Astrocyte of the hippocampus (primary cell): ENCODE results near the gene TMEM108.

Source experiments
- DNase-seq: peaks from one replicate; pipeline ENCODE4 v3.0.0; 2011; ENCODE audit warnings: low read depth, low spot score

The TMEM108 gene

DNA sequence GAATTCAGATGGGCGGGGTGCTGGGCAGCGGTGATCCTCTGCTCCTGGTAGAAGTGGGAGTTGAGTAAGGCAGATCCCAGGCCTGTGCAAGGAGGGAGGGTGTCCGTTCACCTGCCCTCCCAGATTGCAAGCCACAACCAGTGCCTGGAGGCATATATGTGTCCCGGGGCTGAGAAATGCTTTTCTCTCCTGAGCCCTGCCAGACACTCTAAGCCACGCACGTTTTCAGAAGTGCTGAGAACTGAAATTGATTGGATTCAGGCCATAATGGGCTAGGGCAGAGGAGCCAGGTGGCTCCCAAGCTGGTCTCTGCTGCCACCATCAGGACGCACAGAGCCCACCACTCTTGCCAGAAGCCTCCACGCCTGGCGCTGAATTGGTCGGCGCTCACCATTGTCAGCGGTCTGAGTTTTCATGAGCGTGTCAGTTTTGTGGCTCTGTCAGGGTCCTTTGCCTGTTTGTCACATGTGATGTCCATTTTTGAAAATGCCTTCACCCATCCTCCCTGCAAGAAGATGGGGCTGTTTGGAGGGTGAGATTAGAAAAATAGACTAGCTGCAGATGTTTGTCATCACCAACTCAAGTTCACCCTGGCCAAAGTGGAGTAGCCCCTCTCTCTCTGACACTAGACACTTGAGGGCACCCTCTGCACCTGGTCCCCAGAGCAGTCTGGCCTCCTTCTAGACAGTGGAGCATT, 346.3 kb downstream of the TMEM108 start:
- DNase-seq, result peak; percentile 87

DNA sequence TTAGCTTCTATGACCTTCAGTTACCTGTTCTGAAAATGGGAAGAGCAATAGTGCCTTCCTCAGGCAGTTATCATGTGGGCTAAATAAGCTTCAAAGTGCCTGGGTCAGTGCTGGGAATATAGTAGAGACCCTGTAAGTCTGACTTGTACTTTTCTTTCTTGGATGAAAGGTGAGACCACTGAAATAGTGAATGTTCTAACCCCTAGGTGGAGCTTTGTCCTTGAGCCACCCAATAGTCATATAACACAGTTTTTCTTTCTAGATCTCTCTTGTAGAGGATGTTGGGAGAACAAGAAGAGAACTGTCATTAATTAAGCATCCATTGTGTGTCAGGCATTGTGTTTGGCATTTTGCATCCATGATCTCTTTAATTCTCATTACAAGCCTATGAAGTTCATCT, 348.7 kb downstream of the TMEM108 start:
- DNase-seq, result no peak

DNA sequence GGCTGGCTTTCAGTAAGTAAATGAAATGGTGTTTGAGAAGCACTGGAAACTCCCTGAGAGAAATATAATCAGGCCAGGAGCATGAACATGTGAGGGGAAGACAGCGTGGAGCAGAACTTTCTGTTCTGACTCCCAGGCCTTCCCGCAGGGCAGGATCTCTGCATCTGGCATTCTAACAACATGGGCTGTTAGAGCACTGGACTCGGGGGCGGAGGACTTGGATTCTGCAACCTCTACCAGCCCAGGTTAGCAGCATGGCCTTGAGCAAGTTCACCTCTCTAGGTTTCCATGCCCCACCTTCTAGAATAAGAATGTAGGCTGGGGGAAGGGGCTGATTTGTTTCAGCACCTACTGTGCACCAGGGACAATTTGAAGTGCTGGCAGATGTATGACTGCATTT, 349.1 kb downstream of the TMEM108 start:
- DNase-seq, result no peak

DNA sequence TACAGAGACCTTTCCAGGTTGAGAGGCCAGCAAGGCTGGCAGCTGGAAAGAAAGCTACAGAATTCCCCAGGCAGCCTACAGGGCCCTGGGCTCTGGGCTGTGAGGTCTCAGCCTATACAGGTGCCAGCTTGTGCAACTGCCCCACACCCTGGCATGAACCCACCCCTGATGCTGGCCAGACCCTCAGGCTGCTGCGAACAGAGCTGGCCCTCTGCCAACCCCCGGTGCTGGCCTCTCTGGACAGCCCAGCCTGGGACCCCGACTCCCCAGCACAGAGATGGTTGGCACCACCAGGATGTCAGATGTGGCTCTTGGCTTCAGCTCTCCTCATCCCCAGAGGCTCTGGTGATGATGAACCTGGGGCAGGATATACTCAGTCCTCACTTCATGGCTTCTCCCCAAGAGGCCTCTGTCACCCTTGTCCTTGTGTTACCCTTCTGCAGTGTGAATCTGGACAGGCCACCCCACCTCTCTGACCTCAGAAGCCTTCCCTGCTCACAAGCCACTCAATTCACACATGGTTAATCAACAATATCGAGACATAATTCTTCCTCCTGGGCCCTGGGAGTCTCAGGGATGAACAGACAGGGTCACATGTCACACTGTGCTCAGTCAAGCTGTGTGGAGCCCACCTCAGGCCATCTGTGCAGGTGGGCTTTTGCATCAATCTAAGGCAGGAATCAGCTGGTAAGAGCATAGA, 350.7 kb downstream of the TMEM108 start:
- no peak for DNase-seq

DNA sequence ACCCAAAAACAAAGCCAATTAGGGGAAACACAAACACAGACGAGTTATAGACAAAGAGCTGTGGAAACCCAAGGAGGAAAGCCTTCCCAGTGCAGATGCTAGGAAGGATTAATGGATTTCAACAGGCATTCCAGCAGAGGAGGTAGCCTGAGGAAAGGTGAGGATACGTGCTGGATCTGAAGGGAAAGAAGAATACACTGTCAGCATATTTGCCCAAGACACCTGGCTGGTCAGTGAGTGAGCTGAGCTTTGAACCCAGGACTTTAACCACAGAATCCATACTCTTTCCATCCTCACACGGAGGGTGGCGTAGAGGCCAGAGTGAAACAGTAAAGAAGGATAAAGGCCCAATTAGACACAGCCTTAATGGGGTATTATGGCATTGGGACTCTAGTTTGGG, 352.5 kb downstream of the TMEM108 start:
- DNase-seq, result no peak

DNA sequence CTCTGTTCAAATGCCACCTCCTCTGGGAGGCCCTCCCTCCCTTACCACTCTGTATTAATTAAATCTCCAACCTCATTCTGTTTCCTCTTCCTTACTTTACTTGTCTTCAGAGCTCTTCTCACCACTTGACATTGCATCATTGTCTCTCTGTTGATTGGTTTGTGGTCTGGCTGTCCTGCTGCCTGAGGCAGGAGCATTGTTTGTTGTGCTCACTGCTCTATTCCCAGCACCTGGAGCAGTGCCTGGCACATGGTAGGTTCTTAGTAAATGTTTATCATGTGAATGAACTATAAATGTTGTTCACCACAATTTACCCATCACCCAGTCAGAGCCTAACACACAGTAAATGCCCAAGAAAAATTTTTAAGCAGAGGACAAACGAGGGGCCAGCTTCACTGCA, 355.0 kb downstream of the TMEM108 start:
- DNase-seq, result no peak

DNA sequence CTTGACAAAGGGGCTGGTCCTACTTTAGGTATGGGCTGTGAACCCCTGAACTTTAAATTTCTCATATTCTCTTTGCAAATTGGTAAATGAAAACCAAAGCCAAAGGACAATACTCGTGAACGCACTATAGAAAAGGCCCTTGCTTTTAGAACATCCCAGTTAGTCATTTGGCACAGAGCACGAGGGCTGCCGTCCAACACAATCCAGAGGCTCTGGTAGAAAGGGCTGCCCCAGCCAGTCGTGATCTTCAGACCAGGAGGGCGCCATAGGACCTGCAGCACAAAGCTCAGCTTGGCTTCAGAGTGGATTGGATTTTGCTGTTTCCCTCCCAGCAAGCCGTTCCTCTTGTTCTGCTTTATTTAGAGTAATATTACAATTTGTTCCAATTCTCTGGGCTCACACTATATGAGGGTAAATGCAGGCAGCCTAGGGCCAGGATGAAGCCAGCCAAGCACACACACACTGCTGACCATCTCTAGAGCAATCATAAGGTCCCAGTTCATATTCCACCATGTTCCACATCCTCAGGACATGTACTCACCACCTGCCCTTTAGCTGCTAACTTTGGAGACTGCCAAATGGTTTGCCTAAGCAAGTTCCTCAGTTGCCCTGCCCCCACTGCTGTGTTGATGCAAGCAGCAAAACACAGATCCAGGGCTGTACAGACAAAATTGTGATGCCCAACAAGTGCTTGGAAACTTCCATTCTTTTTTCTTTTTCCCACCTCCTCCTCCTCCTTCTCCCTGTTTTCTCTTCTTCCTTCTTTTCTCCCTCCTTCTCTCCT, 355.7 kb downstream of the TMEM108 start:
- peak; percentile 18 for DNase-seq

DNA sequence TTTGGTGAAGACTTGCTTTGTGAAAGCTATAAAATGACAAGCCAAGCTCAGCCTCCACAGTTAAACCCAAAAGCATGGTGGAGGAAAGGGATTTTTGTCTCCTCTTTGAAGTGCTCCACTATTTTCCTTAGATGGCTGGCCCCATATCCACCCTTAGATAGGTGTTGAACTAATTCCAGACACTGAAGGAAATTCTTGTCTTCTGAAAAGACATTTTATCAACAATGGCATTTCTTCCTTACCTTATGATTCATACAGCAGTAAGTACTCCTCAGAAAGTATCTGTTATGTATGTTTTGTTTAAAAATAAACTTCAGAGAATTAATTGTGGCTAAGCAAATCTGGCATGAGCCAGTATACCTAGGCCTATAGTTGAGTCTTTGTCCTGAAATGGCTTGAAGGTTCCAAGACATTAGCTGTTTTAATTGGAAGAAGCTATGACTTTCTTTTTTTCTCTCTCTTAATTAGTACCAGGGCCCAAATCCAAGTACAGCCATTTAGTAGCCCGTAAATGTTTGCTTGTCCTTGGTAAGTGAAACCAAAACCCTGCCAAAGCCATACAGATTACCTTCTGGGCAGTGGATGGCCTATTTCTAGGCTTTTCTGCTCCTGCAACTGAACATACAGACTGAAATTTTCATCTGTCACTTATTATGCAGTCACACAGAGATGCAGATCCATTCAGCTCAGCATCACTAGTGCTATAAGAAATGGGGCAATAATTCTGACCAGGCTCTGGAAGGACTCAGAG, 356.5 kb downstream of the TMEM108 start:
- DNase-seq, result peak; percentile 39

DNA sequence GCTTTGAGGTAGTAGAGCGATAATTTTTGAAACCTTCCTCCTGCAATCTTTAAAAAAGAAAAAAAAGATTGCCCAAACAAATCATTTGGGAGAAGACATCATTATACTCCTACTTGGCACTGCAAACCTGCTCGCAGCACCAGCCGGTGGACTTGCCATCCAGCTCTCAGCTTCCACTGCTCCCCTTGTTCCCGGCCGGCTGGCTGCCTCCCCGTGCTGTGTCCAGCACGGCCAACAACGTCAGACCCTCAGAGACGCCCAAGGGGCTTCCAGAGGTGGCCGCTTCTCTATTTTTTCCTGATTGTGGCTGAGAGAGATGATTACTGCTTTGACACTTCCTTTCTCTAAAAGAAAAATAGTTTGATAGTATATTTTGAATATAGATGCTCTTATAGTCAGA, 358.7 kb downstream of the TMEM108 start:
- DNase-seq, result no peak

DNA sequence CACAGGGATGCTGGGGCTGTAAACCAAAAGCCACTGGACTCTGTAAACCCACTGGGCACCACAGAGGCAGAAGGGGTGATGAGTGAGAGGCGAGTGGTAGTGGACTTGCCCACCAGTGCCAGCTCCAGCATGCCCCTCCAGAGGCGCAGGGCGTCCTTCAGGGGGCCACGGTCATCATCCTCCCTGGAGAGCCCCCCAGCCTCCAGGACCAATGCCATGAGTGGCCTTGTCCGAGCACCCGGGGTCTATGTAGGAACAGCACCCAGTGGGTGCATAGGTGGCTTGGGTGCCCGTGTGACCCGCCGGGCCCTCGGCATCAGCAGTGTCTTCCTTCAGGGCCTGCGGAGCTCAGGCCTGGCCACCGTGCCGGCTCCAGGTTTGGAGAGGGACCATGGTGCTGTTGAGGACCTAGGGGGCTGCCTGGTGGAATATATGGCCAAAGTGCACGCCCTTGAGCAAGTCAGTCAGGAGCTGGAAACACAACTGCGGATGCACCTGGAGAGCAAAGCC, 361.9 kb downstream of the TMEM108 start, which contains the start of gene BFSP2:
TSS of gene BFSP2 (plus strand) at position 51 of the 510 bp plus-strand sequence. CDS start at position 79, 28 bp downstream.
- DNase-seq, result no peak

DNA sequence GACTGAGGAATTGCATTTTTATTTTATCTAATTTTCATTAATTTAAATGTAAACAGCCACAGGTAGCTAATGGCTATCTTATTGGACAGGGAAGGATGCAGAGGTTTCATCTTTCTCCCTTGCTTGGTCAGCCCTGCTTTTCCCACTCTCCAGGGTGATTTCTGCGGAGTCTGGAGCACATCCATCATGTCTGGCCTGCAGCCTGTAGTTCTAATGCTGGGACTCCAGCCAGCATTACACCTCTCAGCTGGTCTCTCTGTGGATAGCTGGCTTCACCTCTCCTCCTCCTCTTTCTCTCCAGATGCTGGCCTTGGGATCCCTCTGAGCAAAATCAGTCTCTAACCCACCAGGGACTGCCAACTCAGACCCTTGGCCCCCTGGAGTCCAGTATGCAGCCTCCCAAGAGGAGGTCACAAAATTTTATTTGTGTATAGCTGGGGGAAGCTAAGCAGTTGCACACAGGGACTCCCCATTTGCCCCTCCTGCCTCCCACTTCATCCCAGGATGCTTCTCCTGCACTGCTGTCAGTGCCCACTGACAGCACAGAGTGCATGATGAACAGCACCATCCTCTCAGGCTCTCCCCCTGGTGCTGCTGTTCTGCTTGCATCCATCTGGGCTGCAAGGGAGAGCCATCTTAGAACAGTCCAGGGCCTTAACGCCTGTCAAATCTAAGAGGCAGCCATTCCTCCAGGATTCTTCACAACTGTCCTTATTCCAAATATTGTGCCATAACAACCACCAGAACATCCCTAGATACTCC, 363.4 kb downstream of the TMEM108 start:
- peak; percentile 86 for DNase-seq

DNA sequence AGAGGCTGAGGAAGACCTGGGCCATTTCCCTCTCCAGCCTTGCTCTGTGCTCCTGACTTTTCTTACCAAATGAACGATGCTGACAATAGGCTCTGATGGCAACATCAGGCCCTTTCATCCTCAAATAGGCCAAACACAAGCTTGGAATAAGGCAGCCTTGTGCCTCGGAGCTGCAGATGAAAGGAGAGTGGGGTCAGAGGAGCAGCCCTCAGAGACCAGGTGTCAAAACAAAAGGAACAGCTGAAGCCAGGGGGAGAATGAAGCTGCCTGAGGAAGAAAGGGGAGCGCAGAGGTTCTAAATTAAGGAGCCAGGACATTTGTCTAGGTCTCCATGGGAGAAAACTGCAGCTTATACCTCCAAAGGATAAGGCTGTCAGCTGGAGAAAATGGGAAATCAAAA, 366.7 kb downstream of the TMEM108 start:
- no peak for DNase-seq

DNA sequence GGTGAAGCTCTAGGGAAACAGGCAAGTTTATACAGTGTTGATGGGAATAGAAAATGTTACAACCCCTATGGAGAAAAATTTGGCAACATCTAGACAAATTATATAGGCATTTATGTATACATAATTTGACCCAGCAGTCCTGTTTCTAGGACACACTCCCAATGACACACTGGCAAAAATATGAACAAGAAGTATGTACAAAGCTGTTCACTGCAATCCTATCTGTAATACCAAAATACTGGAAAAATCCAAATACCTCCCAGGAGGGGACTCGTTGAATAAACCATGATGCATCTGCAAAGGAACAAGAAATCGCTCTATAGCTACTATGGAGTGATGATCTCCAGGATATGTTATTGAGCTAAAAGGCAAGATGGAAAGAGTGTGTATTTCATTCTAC, 370.2 kb downstream of the TMEM108 start:
- DNase-seq, result no peak

DNA sequence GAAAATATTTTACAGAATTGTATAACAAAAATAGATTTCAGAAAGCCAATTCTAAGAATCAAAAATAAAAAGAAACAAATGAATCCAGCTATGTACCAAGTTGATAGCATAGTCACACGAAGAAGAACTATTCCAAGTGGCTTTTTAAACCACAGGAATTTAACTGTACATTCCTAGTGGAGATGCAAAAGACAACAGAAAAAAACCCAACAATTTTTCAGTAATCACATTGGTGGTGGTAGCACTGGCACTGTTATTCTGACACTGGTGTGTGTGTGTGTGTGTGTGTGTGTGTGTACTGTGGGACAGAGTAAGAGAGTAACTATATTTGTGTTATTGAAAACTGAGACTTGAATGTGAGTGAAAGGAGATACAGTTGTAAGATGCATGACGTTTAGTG, 370.8 kb downstream of the TMEM108 start:
- peak; percentile 76 for DNase-seq

DNA sequence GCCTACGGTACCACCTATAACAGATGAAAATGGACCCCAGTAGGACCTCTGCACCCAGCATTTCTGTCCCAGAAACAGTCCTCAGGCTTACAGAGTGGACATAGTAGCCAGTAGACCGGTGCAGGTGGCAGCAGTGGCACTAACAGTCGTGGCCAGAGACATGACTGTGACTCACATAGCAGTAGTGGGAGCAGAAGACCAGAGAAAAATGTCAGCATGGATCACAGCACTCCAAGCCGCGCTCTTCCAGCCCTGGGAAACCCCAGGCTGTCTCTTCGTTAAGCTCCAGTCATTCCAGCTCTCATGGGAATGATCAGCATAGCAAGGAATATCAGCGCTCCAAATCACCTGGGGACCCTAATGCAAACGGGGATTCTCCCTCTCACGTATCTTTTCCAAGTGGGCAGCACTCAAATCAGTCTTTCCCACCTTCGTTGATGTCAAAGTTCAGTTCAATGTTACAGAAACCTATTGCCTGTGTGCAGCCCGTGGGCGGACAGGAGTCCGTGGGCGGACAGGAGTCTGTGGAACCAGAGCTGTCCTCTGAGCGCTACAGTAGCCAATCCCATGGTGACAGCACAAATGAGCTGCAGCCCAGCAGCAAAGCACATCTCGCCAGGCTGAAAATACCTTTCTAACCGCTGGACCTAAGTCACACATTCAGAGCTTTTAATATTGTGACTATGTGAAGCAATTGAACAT, 372.2 kb downstream of the TMEM108 start:
- no peak for DNase-seq

DNA sequence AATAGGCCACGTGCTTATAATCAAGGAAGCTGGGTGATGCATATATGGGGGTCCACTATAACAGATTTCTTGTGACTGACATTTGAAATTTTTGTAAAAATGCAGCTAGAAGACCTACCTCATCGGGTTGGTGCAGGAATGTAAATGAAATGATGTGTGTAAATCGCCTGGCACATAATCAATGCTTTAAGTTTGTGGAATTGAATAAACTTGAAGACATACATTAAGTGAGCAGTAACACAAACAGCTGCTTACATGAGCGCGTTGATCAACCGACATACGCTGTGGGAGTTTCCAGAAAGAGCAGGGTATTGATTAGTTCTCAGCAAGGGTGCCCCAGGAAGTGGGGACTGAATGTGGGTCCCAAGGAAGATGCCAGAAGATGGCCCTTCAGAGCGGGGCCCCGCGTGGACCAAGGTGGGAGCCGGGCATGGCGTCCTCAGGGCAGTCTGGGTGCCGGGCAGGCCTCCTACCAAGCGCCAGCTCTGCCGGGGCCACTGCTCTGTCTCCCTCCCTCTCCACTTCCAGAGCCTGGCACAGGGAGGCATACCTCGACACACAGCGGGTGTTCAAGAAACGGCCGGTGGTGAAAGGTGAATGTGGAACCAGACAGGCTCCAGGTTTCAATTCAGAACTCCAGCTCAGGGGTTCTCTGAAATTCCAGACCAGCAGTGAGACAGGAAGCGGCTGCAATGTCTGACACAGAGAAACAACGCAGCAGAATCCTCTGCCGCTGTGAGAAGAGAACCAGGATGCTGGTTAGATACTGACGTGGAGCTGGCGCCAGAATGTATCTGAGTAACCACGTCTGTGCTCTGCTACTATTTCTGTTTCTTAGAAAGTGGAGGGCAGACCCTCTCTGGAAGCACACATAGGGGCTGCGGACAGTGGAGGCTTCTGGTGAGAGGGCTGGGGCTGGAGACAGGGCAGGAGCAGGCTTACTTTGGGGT, 374.3 kb downstream of the TMEM108 start:
- DNase-seq, result no peak

DNA sequence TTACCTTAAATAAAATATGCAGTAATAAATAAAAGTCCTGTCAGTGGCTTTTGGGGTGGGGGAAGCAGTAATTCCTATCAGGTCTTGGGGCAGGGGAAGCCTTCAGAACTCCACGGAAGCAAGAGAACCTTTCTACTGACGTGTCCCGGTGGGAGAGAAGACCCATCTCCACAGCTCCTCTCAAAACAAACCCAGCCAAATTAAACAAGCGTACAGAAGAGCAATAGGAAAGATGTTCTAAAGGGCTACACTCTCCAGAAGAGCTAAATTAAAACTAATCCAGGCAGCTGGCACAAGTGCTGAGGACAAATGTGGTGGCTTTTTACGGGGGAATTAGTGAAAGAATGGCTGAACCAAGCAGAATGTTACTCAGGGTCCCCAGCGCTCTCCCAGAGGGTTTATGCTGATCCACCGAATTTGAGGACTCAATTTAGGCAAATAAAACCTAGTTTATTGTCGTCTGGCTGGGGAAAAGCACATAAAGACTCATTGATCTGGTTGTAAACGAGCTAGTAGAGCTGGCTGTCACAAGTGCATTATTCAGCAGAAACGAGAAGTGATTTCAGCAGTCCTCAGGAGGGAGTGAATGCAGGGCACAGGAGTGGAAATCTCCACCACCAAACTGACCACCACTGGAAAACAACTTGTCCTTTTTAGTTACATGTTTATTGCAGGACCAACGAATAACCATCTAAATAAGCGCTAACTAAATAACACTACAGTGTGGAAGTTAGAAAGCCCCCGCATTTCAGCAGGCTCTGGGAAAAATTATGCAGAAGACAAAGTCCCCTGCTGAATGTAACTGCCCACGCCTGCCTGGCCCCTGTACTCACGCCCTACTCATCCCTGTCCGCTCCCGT, 375.2 kb downstream of the TMEM108 start:
- DNase-seq, result peak; percentile 50

DNA sequence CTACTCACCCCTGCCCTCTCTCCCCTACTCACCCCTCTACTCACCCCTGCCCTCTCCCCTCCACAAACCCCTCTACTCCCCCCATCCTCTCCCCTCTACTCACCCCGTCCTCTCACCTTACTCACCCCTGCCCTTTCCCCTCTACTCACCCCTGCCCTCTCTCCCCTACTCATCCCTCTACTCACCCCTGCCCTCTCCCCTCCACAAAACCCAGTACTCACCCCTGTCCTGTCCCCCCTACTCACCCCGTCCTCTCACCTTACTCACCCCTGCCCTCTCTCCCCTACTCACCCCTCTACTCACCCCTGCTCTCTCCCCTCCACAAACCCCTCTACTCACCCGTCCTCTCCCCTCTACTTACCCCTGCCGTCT, 375.8 kb downstream of the TMEM108 start:
- no peak for DNase-seq
